ENCODE measurements around the gene ALG1. TPM values are rescaled to one million over a fixed set of nuclear protein-coding genes. Genes with fewer than 3 reads are reported as not detected.
A peak's percentile ranks its signal among the peaks of the same experiment; 100 is the strongest.
"Not testable (repeated sequence)": the region's sequence is repeated elsewhere in the genome, so short reads cannot be mapped to it uniquely, and the experiment has no call there.

The ALG1 gene
- total RNA-seq, 1 donor from 2014 or later = 27.7 TPM

DNA sequence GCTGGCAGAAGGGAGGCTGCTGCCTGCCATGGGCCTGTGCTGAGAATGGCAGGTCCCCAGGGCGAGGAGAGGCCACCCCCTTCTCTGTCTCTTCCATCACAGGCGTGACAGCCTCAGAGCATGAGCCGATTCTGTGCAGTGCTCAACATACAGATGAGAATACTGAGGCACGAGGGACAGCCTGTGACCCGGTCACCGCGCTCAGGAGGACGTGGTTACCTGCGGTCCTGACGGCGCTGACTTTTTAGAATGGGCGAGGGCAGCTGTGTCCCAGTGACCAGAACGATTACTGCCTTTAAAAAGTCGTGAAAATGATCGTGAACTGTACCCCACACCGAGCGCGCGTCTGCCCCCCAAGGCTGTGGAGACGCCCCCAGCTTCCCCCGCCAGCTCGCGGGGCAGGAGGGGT is 25.4 kb downstream of the ALG1 start:
- not testable (repeated sequence) for DNase-seq (ENCODE audit: extremely low read depth, low read depth, low spot score)

DNA sequence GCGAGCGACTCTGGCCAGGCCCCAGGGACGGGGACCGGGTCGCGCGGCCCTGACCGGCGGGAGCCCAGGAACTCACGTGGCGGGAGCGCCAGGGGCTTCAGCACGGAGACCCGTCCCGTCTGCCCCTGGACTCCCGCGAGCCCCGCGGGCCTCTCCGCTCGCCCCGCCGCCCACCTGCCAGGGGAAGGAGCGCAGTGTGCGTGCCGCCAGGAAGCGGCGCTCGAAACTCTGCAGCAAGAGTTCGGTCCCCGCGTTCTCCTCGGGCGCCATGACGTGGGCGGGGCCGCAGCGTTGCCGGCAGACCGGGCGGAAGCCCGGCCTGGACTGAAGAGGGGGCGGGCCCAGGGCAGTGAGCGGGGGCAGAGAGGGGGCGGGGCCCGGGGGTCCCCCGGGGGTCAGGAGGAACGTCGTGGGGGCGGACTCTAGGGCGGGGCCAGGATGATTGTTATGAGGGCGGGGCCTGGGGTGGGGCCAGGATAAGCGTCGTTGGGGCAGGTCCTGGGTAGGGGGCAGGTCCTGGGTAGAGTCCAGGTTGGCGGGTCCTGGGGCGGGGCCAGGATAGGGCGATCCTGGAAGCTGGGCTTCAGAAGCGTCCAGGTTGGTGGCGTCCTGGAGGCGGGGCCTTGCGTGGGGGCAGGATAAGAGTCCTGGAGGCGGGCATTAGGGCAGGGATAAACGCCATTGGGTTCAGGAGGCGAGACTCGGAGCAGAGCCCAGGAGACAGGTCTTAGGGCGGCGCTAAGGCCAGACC is 26.0 kb downstream of the ALG1 start, which contains the start of gene EEF2KMT:
Gene EEF2KMT (minus strand): TSS at position 326 of the 751 bp plus-strand sequence. CDS start 56 bp downstream, at position 270.
- peak; percentile 86 for DNase-seq (ENCODE audit: extremely low read depth, low read depth, low spot score)

DNA sequence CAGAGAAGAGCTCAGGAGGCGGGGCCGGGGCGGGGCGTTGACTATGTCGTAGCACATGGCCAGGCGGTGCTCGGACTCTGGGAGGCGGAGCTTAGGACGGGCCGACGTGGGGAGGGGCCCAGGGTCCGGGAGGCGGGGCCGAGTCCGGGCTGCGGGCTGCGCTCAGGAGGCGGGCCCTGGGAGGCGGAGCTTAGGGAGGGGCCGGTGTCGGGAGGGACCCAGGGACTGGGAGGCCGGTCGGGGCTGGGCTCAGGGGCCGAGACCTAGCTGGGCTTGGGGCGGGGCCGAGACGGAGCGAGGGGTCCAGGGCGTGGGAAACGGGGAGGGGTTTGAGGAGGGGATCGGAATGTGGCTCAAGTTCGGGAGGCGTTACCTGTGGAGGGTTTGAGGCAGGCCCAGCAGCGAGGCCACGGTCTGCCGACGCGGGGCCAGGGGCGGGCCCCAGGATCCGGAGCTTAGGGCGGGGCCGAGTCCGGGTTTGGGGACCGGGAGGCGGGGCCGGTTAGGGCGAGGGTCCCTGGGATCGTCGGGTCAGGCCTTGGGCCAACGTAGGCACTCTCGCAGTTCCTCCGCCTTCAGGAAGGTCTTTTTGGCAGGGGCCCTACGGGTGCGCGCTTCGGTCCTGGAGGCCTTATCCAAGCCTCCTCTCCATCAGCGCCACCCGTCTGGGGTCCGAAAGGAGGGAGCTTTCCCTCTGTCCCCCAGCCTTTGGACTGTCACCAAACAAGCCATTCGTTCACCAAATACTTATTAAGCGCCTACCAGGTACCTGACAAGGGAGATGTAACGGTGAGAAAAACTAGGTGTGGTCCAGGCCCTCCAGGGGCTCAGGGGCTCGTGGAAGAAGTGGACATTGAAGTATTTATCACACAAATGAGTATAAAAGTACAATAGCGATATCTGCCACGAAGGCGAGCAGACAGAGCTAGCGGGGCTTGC is 26.8 kb downstream of the ALG1 start:
- DNase-seq (ENCODE audit: extremely low read depth, low read depth, low spot score) = not testable (repeated sequence)

DNA sequence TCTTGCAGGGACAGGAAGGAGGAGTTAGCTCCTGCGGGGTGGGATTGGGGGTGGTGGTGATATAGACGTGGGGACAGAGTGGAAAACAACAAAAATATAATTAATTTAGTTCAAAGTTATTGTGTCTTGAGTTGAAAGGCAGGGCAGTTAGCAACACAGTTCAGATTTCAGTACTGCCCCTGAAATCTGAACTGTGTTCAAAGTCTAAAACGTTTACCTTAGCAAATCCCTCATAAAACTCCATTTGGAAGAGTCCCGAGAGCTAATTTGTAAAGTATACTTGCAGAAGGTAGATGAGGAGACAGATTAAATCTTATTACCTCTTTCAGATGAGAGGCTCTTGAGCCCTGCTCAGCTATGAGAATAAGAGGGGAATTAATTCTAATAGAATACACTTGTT is 27.5 kb downstream of the ALG1 start:
- not testable (repeated sequence) for DNase-seq (ENCODE audit: extremely low read depth, low read depth, low spot score)

DNA sequence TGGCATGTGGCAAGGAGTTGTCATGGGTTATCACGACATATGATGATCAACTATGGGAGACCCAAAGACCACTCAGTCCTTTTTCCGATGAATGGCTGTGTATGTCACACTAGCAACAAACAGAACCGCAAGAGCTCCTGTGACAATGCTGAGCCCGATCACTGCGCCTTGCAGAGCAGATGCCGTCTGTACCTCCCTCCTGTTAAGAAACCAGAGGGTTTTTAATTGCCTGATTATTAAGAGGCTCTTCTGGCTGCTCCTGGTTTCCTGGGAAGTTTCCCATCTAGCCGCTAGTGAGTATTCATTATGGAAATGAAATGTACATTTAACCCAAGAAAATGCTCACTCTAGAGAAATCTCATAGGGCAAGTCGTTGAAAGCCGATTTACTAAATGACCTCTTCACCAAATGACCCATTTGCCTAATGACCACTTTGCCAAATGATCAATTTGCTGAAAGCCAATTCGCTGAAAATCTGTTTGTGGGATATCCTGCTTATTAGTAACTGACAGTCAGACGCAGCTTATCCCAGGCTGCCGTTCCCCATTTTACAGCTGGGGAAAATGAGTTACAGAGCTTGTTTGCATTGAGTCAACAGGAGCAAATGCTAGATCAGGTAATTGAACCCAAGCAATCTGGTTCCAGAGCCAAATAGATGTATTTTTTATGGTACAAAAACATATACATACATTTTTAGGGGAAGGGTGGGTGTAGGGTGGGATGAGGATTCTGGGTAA is 31.8 kb downstream of the ALG1 start:
- DNase-seq (ENCODE audit: extremely low read depth, low read depth, low spot score) = not testable (repeated sequence)

DNA sequence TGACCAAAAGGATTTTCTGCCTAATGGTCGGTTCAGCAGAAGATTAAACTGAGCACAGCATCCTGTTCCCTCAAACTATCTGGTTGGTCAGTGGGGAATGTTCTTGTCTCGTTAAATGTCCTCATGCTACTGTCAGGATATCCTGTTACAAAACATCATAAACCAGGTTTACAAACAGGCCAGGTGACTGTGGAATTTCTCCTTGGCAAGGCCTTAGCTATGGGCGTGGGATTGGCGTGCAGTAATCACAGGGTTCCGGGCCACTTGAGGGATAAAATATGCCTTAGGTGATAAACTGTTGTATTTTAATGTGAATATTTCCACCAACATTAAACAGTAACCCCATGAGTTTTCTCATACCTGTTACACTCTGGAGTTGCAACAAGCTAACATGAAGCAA is 33.4 kb downstream of the ALG1 start:
- DNase-seq (ENCODE audit: extremely low read depth, low read depth, low spot score) = not testable (repeated sequence)

DNA sequence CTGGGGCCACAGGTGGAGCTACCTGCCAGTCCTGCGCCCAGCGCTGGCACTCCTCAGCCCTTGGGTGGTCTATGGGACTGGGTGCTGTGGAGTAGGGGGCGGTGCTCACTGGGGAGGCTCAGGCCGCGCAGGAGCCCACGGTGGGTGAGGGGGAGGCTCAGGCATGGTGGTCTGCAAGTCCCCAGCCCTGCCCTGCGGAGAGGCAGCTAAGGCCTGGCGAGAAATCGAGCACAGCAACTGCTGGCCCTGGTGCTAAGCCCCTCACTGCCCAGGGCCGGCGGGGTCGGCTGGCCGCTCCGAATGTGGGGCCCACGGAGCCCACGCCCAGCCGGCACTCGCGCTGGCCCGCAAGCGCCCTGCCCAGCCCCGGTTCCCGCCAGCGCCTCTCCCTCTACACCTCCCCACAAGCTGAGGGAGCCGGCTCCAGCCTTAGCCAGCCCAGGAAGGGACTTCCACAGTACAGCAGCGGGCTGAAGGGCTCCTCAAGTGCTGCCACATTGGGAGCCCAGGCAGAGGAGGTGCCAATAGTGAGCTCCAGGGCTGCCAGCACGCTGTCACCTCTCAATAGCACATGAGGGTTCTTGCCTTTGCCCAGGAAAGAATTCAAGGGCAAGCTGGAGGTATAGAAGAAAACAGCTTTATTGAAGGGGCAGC is 37.0 kb downstream of the ALG1 start:
- DNase-seq (ENCODE audit: extremely low read depth, low read depth, low spot score) = no peak

DNA sequence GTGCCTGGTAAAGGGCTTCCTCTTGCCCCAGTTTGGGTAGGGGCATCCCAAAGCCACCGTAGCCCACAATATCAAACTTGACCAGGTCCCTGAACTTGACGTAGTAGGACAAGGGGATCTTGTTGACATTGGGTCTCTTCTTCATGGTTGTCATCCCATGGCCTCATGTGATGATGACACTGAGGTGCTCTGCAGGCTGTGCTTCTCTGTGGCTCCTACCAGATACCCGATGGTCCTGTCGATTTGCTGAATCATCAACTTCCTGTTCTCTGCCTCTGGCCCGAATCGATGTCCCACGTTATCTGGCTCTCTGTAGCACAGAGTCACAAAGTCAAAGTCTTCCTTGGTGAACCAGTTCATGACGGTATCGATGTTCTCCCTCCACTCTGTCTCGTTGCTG is 39.3 kb downstream of the ALG1 start:
- DNase-seq (ENCODE audit: extremely low read depth, low read depth, low spot score) = not testable (repeated sequence)

DNA sequence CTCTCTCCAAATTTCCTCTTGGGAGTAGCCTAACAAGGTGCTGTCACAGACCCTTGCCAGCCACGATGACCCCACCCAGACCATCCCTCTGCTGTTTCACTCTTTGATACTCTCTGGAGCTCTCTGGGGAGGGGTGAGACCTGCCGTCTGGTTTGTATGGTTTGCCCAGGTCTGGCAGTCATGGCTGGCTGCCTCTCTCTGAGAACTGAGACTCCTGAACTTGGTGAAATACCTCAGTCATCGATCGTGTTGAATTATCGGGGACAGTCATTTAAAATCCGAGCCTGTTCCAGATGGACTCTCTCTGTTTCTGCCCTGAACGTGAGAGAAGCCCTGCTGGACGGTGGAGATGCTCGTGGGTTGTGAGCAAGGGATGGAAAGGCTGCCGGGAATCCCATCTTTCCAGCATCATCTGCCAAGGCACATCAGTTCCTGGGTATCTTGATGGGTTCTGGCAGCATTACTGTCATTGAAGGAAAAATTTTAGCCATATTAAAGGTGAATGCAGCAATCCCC is 45.2 kb downstream of the ALG1 start:
- not testable (repeated sequence) for DNase-seq (ENCODE audit: extremely low read depth, low read depth, low spot score)

DNA sequence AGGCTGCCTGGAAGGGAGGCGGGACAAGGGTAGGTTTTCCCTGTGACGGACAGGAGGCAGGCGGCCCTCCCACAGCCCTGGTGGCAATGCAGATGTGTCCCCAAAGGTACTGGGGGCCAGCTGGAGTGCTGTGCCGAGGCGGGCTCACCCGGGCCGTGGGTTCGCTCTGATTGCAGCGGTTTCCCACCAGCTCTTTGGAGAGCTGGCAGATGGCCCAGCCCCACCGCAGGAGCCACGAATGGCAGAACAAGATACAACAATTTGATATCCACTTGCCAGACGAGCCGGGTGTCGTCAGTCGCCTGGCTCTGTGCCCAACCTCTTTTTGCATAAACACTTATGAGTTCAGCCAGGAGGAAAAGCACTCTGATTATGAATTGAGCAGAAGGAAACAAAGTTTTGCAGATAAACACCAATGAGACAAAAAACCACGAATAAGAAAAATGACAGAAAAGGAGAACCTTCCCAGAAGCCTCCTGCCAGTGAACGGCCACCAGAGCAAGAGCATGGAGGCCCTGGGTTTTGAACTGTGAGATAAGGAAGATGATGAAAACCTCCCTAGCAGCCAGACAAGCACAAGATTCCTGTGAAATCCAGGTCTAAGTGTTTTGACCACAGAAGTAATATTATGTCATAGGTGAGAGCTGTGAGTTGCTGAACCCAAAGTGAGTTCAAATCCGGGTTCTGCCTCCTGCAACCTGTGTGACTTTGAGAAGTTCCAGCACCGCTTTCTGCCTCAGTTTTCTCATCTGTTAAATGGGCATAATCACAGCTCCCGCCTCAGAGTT is 45.9 kb downstream of the ALG1 start:
- DNase-seq (ENCODE audit: extremely low read depth, low read depth, low spot score) = not testable (repeated sequence)

DNA sequence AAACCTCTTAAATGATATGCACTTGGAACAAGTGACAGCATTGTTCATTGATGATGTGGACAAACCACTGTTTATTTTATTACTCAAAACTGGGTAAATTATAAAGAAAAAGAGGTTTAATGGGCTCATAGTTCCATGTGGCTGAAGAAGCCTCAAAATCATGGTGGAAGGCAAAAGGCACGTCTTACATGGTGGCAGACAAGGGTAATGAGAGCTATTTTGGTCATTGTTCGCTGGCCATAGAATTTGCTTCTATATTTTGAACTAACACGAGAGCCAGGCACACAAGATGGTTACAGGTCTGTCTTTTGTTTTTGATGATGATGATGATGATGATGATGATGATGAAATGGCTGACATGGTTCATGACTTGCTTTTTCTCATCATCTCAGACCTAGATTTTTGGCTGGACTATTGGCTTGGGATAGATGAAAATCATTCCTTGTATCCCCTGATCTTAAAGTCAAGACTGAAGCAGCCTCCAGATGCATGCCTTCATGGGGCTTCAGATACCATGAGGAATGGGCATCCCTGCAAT is 59.9 kb downstream of the ALG1 start:
- not testable (repeated sequence) for DNase-seq (ENCODE audit: extremely low read depth, low read depth, low spot score)

DNA sequence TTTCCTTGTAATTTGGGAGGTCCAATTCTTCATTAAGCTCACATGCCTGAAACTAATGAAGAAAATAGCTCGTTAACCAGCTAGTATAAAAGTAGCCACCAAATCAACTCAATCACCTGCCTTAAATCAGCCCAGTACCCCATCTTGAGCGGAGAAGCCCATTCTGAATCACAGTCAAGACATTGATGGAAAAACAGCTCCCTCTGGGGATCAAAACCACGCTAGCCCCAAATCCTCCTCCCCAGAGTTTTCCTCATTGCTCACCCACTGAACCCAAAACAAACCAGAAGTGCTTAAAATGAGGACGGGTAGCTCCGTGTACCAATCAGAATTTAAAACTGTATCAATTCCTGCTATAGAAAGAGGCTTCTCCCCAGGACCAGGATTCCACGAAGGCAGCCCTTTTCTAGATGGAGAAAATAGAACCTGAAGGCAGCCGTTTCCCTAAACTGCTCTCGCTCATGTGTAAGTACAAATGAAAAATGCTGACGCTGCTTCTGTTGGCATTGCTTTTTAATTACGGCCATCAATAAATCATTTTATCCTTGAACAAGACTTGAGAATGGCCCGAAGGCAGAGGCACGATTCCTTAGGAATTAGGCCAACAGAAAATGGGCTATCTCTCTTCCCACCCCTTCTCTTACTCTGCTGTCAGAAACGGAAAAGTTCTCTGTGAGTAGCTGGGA is 61.4 kb downstream of the ALG1 start:
- DNase-seq (ENCODE audit: extremely low read depth, low read depth, low spot score) = not testable (repeated sequence)

DNA sequence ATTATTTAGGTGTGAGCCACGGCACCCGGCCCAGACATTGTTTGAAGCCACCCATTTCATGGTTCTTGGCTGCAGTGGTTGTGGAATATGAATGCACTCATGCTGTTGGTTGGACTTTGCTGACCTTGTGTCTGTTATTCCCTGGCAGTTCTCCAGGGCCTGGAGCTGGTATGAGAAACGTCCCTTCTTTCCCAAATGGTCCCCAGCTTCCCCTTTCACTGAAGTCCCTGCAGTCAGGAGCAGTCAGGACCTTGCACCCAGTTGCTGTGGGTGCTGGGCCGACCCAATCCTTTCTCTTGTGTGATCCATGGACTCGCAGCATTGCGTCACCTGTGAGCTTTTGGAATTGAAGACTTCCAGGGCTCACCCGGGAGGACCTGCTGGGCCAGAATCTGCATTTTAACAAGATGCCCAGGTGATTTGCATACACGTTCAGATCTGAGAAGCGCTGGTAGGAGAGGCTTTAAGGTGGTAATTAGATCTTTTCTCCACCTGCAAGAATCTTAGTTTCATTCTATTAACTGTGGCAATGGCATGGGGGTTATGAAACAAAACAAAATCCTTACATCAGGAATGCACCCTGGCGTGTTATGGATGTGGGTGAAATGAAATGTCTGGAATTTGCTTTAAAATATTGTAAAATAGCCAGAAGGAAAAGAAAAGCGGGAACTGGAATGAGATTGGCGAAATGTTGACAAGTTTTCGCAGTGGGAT is 63.3 kb downstream of the ALG1 start:
- DNase-seq (ENCODE audit: extremely low read depth, low read depth, low spot score) = not testable (repeated sequence)

Other genes starting within 250 kb of the ALG1 start
- 50.8 and 57.7 TPM in 2 replicates for gene GLYR1, start 224.6 kb upstream of the ALG1 start, total RNA-seq
- gene UBN1, start 224.4 kb upstream of the ALG1 start, total RNA-seq = 41.1 and 50.1 TPM in 2 replicates
- gene PPL, start 134.7 kb upstream of the ALG1 start, total RNA-seq = 0.18 and 1.3 TPM in 2 replicates
- not detected in 2 replicates for gene SEC14L5, start 113.5 kb upstream of the ALG1 start, total RNA-seq
- 56.3 and 73.7 TPM in 2 replicates for gene NAGPA, start 37.9 kb upstream of the ALG1 start, total RNA-seq
- 0.35 TPM in 1 of 2 replicates, not detected in the other for gene C16orf89, start 5.9 kb upstream of the ALG1 start, total RNA-seq
- gene EEF2KMT, start 26.0 kb downstream of the ALG1 start, total RNA-seq = 8.9 and 9.6 TPM in 2 replicates